H1 (cell line): ENCODE results near the gene BTBD8. TPM values are rescaled to one million over a fixed set of nuclear protein-coding genes. Genes with fewer than 3 reads are reported as not detected.

Source experiments
- CTCF ChIA-PET: fragments of 300-600 bp; sonication (Branson Sonifier 250); formaldehyde crosslinking; loops from one replicate; lab custom pipeline; 2021; ENCODE audit not compliant: partially characterized antibody; lab: Charles Lee
- POLR2A ChIA-PET: fragments of 300-600 bp; sonication (Branson Sonifier 250); formaldehyde crosslinking; loops from one replicate; lab custom pipeline; 2021; ENCODE audit warnings: inconsistent platforms; ENCODE audit not compliant: partially characterized antibody; lab: Charles Lee
- DNase-seq, 2 experiments: peaks; one replicate each; pipeline versions ENCODE4 v3.0.0 to v3.0.0-alpha.2; 2010 to 2022; ENCODE audit warnings: low spot score in 2 of 2, low read depth in 1 of 2, mixed read lengths in 1 of 2
- FAIRE-seq: peaks from 2 replicates; lab custom pipeline; 2011; peaks lifted over from hg19 to GRCh38; lab: Jason Lieb, UNC
- H2AFZ ChIP-seq: 2 replicates; pipeline ENCODE4 v1.8.1; 2012; ENCODE audit warnings: low read length, inconsistent platforms
- H2AK5ac ChIP-seq: 2 replicates; pipeline ENCODE4 v1.6.1; 2013; ENCODE audit warnings: low read depth, low read length
- H2BK120ac ChIP-seq: replicated peaks from 2 replicates; pipeline ENCODE3; 2013; ENCODE audit warnings: low read depth, low read length, inconsistent platforms
- H2BK12ac ChIP-seq: 2 replicates; pipeline ENCODE4 v1.6.1; 2013; ENCODE audit warnings: low read depth, low read length
- H2BK15ac ChIP-seq: 2 replicates; pipeline ENCODE4 v1.6.1; 2013; ENCODE audit warnings: low read length
- H2BK20ac ChIP-seq: 2 replicates; pipeline ENCODE4 v1.6.1; 2013; ENCODE audit warnings: low read length
- H2BK5ac ChIP-seq: 2 replicates; pipeline ENCODE4 v1.6.1; 2013; ENCODE audit warnings: low read depth, low read length
- H3K14ac ChIP-seq: 2 replicates; pipeline ENCODE4 v1.6.1; 2013; ENCODE audit warnings: inconsistent platforms; ENCODE audit not compliant: insufficient read length
- H3K18ac ChIP-seq: 2 replicates; pipeline ENCODE4 v1.6.1; 2013; ENCODE audit warnings: low read length; ENCODE audit errors: extremely low read depth
- H3K23ac ChIP-seq: 2 replicates; pipeline ENCODE4 v1.6.1; 2013; ENCODE audit warnings: inconsistent platforms; ENCODE audit not compliant: insufficient read length
- H3K23me2 ChIP-seq: 2 replicates; pipeline ENCODE4 v1.6.1; 2013; ENCODE audit warnings: low read depth, low read length
- H3K27ac ChIP-seq: 2 replicates; pipeline ENCODE4 v1.6.1; 2011; ENCODE audit warnings: low read depth, low read length, inconsistent platforms
- H3K27me3 ChIP-seq, 4 experiments: replicated peaks in 1 of 4; 1 replicate in 1 of 4; 2 replicates in 3 of 4; pipeline versions ENCODE4 v1.6.1 to v1.8.1; 2011 to 2013; ENCODE audit warnings: low read length in 3 of 4, mild to moderate bottlenecking in 3 of 4, inconsistent platforms in 2 of 4, mixed read lengths in 2 of 4, moderate library complexity in 1 of 4; ENCODE audit not compliant: control insufficient read depth in 3 of 4, insufficient read depth in 3 of 4; ENCODE audit errors: extremely low read depth in 1 of 4
- H3K36me3 ChIP-seq, 4 experiments: 2 replicates each; pipeline versions ENCODE4 v1.6.1 to v1.8.1; 2011 to 2013; ENCODE audit warnings: mild to moderate bottlenecking in 4 of 4, low read length in 3 of 4, moderate library complexity in 2 of 4, control low read depth in 1 of 4, inconsistent platforms in 1 of 4; ENCODE audit not compliant: insufficient read depth in 4 of 4, control insufficient read depth in 2 of 4
- H3K4ac ChIP-seq: replicated peaks from 2 replicates; pipeline ENCODE3; 2013; ENCODE audit warnings: low read length, low read depth, mixed read lengths, inconsistent platforms; ENCODE audit not compliant: insufficient read length
- H3K4me1 ChIP-seq, 4 experiments: replicated peaks in 1 of 4; 1 replicate in 1 of 4; 2 replicates in 3 of 4; pipeline versions ENCODE4 v1.6.1 to v1.8.1; 2011 to 2013; ENCODE audit warnings: low read length in 3 of 4, inconsistent platforms in 2 of 4, mixed read lengths in 1 of 4; ENCODE audit not compliant: insufficient read depth in 4 of 4, control insufficient read depth in 3 of 4
- H3K4me2 ChIP-seq, 2 experiments: 2 replicates each; pipeline versions ENCODE4 v1.6.1 to v1.8.1; 2011 to 2013; ENCODE audit warnings: low read depth in 2 of 2, low read length in 2 of 2, control low read depth in 1 of 2, inconsistent platforms in 1 of 2, mild to moderate bottlenecking in 1 of 2; ENCODE audit not compliant: insufficient read depth in 1 of 2
- H3K4me3 ChIP-seq, 4 experiments: fragments of 200-600, 300-600 bp in 1 of 4; sonication (generic), shearing (Covaris generic), sonication (Bioruptor Twin) in 1 of 4; 2 replicates each; pipeline versions ENCODE4 v1.5.1 to v1.8.1; 2011 to 2016; ENCODE audit warnings: low read length in 4 of 4, low read depth in 3 of 4, control low read depth in 2 of 4, inconsistent platforms in 2 of 4, mild to moderate bottlenecking in 2 of 4, mixed read lengths in 1 of 4, moderate library complexity in 1 of 4; ENCODE audit not compliant: insufficient read depth in 2 of 4; ENCODE audit errors: extremely low read depth in 1 of 4
- H3K56ac ChIP-seq: replicated peaks from 2 replicates; pipeline ENCODE3; 2013; ENCODE audit warnings: low read depth, mild to moderate bottlenecking, mixed read lengths, low read length, inconsistent platforms; ENCODE audit not compliant: insufficient read length
- H3K79me1 ChIP-seq: 2 replicates; pipeline ENCODE4 v1.6.1; 2013; ENCODE audit warnings: low read depth, low read length, control low read depth
- H3K79me2 ChIP-seq, 2 experiments: 2 replicates each; pipeline versions ENCODE4 v1.6.1 to v1.8.1; 2012 to 2013; ENCODE audit warnings: low read length in 2 of 2, mild to moderate bottlenecking in 2 of 2, inconsistent platforms in 1 of 2; ENCODE audit not compliant: insufficient read depth in 2 of 2, control insufficient read depth in 1 of 2
- H3K9ac ChIP-seq, 4 experiments: replicated peaks in 1 of 4; 1 replicate in 1 of 4; 2 replicates in 3 of 4; pipeline versions ENCODE4 v1.6.1 to v1.8.1; 2011 to 2013; ENCODE audit warnings: low read depth in 3 of 4, low read length in 3 of 4, control low read depth in 2 of 4, mild to moderate bottlenecking in 2 of 4, moderate library complexity in 2 of 4, inconsistent platforms in 1 of 4; ENCODE audit errors: extremely low read depth in 1 of 4
- H3K9me3 ChIP-seq, 2 experiments: 2 replicates each; pipeline versions ENCODE4 v1.6.1 to v1.8.1; 2012 to 2013; ENCODE audit warnings: mild to moderate bottlenecking in 2 of 2, moderate library complexity in 2 of 2, control low read depth in 1 of 2, inconsistent platforms in 1 of 2, low read depth in 1 of 2, low read length in 1 of 2, mixed read lengths in 1 of 2; ENCODE audit not compliant: insufficient read depth in 2 of 2
- H4K20me1 ChIP-seq, 2 experiments: replicated peaks in 1 of 2; 2 replicates each; pipeline versions ENCODE3 to v1.8.1; 2011 to 2013; ENCODE audit warnings: inconsistent platforms in 2 of 2, low read length in 2 of 2, mild to moderate bottlenecking in 1 of 2; ENCODE audit not compliant: insufficient read depth in 2 of 2, control insufficient read depth in 1 of 2
- H4K5ac ChIP-seq: 2 replicates; pipeline ENCODE4 v1.6.1; 2013; ENCODE audit warnings: low read length, low read depth, mixed read lengths, inconsistent platforms; ENCODE audit not compliant: insufficient read length
- H4K8ac ChIP-seq: 2 replicates; pipeline ENCODE4 v1.8.0; 2013; ENCODE audit warnings: mild to moderate bottlenecking, moderate library complexity, low read length, inconsistent platforms; ENCODE audit not compliant: insufficient read depth; ENCODE audit errors: extremely low read depth
- H4K91ac ChIP-seq: replicated peaks from 2 replicates; pipeline ENCODE3; 2013; ENCODE audit warnings: low read length, mixed read lengths, inconsistent platforms; ENCODE audit not compliant: insufficient read length
- ATF2 ChIP-seq: IDR thresholded peaks from 2 replicates; pipeline ENCODE4 v1.6.1; 2012; ENCODE audit warnings: low read length, inconsistent platforms
- SIX5 ChIP-seq: IDR thresholded peaks from 2 replicates; pipeline ENCODE4 v1.6.1; 2011; ENCODE audit warnings: mild to moderate bottlenecking, low read depth, low read length
- polyA plus RNA-seq, 7 experiments: library from polyadenylated mRNA; depleted of rRNA in 3 of 7; stranded (reverse) in 5 of 7; unstranded in 2 of 7; fragments of >200 nt in 5 of 7; fragments of 200-250 nt in 2 of 7; gene quantifications; 1 replicate in 5 of 7; 2 replicates in 1 of 7; 4 replicates in 1 of 7; pipeline versions ENCODE4 v1.2.1 to v1.2.3, GENCODE V29; 2011 to 2013; ENCODE audit warnings: missing spikeins in 2 of 7, mixed read lengths in 2 of 7
- total RNA-seq: library from RNA; stranded (reverse); fragmentation: NEBNext Ultra II Directional; extraction: Animal tissue kit (Norgen Biotek cat#: 25700); gene quantifications from 2 replicates; pipeline ENCODE4 v1.2.1, GENCODE V29; 2021

BTBD8 gene
- total and polyA plus RNA-seq, 2 of the 8 experiments (the other 6 are each of a cell fraction or from before 2014, with no cell fraction given): 0.44 to 2.5 TPM

- no peak overlapping the region for H2BK12ac ChIP-seq
- CTCF ChIA-PET: interaction anchor here (0.6 to 1.3 kb wide), 2 partner anchors 11 to 170 kb away, joined by 3 read pairs; no protein-coding TSS in a partner anchor
Measured at GRCh38 chr1:92096317-92096716, 16.2 kb downstream of the BTBD8 start.

More at GRCh38 chr1:92096317-92096716, 16.2 kb downstream of the BTBD8 start:
- Histone ChIP-seq H3K4me1 (no peaks in the 10 kb centered on the region), H3K14ac (no peak overlapping the region), H3K23ac (no peak overlapping the region), H3K23me2 (no peaks in the 10 kb centered on the region), H3K79me1 (no peaks in the 10 kb centered on the region; the same call in 1 of the 2 replicates), H4K20me1 (no peaks in the 10 kb centered on the region), H2BK120ac (no peak overlapping the region), H2AK5ac (no peak overlapping the region), H3K4me3 (no peak overlapping the region), H2BK5ac (no peak overlapping the region), H3K9ac (no peak overlapping the region), H3K18ac (no peak overlapping the region), H3K36me3 (no peaks in the 10 kb centered on the region), H3K27ac (no peak overlapping the region), H4K5ac (no peak overlapping the region)
- DNase-seq: no peak
- TF ChIP-seq SIX5 (no peak), ATF2 (no peak)
- TF ChIP-seq, all 59 proteins: peak for 0
- Histone ChIP-seq H3K9me3 (no peaks in the 10 kb centered on the region), H3K4ac (no peak overlapping the region), H2AFZ (no peak overlapping the region), H3K56ac (no peak overlapping the region), H2BK15ac (no peak overlapping the region), H3K79me2 (no peaks in the 10 kb centered on the region), H2BK20ac (no peak overlapping the region), H3K4me2 (no peak overlapping the region), H4K8ac (no peak overlapping the region), H3K27me3 (no peaks in the 10 kb centered on the region), H4K91ac (no peak overlapping the region)
- POLR2A ChIA-PET: no interaction called here
- FAIRE-seq: no peak
